ENCODE measurements around the gene LIPH. TPM values are rescaled to one million over a fixed set of nuclear protein-coding genes. Genes with fewer than 3 reads are reported as not detected.
A peak's percentile ranks its signal among the peaks of the same experiment; 100 is the strongest.

Gene LIPH
- total RNA-seq = 1.8 and 1.9 TPM in 2 replicates

- no peak for TF ChIP-seq CTCF (conservative IDR thresholded peaks at IDR 0.05; ENCODE audit: low read depth, low read length)
- peak within 1 kb of the TSS; percentile 37 for H3K4me3 ChIP-seq (ENCODE audit: low read depth, low read length)
- DNase-seq (ENCODE audit: low read depth) = no peak
These were observed at the start of gene LIPH for GRCh38 chr3:185552358-185552877. LIPH (minus strand) TSS chr3:185552588; CDS start chr3:185552471, 117 bp downstream.

GRCh38 chr3:185595526-185595925 is 43.1 kb upstream of the LIPH start:
- TF ChIP-seq CTCF (conservative IDR thresholded peaks at IDR 0.05; ENCODE audit: low read depth, low read length) = no peak
- H3K4me3 ChIP-seq (ENCODE audit: low read depth, low read length) = no peak overlapping the region
- no peak for DNase-seq (ENCODE audit: low read depth)

- H3K4me3 ChIP-seq (ENCODE audit: low read depth, low read length) = no peak overlapping the region
- no peak for TF ChIP-seq CTCF (conservative IDR thresholded peaks at IDR 0.05; ENCODE audit: low read depth, low read length)
- no peak for DNase-seq (ENCODE audit: low read depth)
These were observed 41.7 kb upstream of the LIPH start for GRCh38 chr3:185594073-185594472.

- no peak for DNase-seq (ENCODE audit: low read depth)
- no peak for TF ChIP-seq CTCF (conservative IDR thresholded peaks at IDR 0.05; ENCODE audit: low read depth, low read length)
- H3K4me3 ChIP-seq (ENCODE audit: low read depth, low read length) = peak overlapping the region; percentile 97
These were observed 34.3 kb upstream of the LIPH start for GRCh38 chr3:185586686-185587039.

- TF ChIP-seq CTCF (conservative IDR thresholded peaks at IDR 0.05; ENCODE audit: low read depth, low read length) = no peak
- peak; percentile 82 for DNase-seq (ENCODE audit: low read depth)
These were observed 33.7 kb upstream of the LIPH start, which contains the start of gene SENP2 for GRCh38 chr3:185585859-185586685. SENP2 (plus strand) TSS chr3:185586295; CDS start chr3:185586414, 119 bp downstream.

GRCh38 chr3:185585518-185585858 is 33.1 kb upstream of the LIPH start:
- H3K4me3 ChIP-seq (ENCODE audit: low read depth, low read length) = peak overlapping the region; percentile 97
- no peak for DNase-seq (ENCODE audit: low read depth)
- TF ChIP-seq CTCF (conservative IDR thresholded peaks at IDR 0.05; ENCODE audit: low read depth, low read length) = no peak

More at GRCh38 chr3:185585859-185586685, 33.7 kb upstream of the LIPH start, which contains the start of gene SENP2:
- peak within 1 kb of the TSS; percentile 97 for H3K4me3 ChIP-seq (ENCODE audit: low read depth, low read length)
